WTC11 (cell line): Measurements from ENCODE around the gene FERMT3. TPM values are rescaled to one million over a fixed set of nuclear protein-coding genes. Genes with fewer than 3 reads are reported as not detected.
A peak's percentile ranks its signal among the peaks of the same experiment; 100 is the strongest.

Experiments used
- ATAC-seq: fragments of 200-7000 bp; cut with Tn5 transposase; 2 replicates; pipeline ENCODE4 v1.10.0; 2021; ENCODE audit warnings: mild to moderate bottlenecking, moderate library complexity
- CTCF ChIA-PET: fragments of 300-600 bp; sonication (Branson Sonifier 250); formaldehyde crosslinking; loops from one replicate; lab custom pipeline; 2021; ENCODE audit warnings: antibody characterized with exemption; lab: Charles Lee
- POLR2A ChIA-PET: fragments of 350-600 bp; sonication (Branson Sonifier 250); formaldehyde crosslinking; loops from one replicate; lab custom pipeline; 2021; ENCODE audit warnings: antibody characterized with exemption; lab: Charles Lee
- DNase-seq: peaks from one replicate; pipeline ENCODE4 v3.0.0; 2021; ENCODE audit warnings: low spot score
- H3K27ac Mint-ChIP-seq: 2 replicates; pipeline ENCODE4 v1.8.0; 2021; ENCODE audit warnings: mixed read lengths
- H3K27me3 Mint-ChIP-seq: 2 replicates; pipeline ENCODE4 v1.8.0; 2021; ENCODE audit warnings: low read depth, mild to moderate bottlenecking, moderate library complexity, mixed read lengths
- H3K36me3 Mint-ChIP-seq: 2 replicates; pipeline ENCODE4 v1.8.0; 2021; ENCODE audit warnings: mixed read lengths
- H3K4me1 Mint-ChIP-seq: 2 replicates; pipeline ENCODE4 v1.8.0; 2022; ENCODE audit warnings: mixed read lengths
- H3K4me3 Mint-ChIP-seq: 2 replicates; pipeline ENCODE4 v1.8.0; 2021; ENCODE audit warnings: mild to moderate bottlenecking, moderate library complexity, mixed read lengths
- H3K9me3 Mint-ChIP-seq: 2 replicates; pipeline ENCODE4 v1.8.0; 2021; ENCODE audit warnings: mixed read lengths
- E2F5 ChIP-seq: sonication (generic); formaldehyde crosslinking; IDR thresholded peaks from 2 replicates; pipeline ENCODE4 v1.8.1; 2022; ENCODE audit warnings: mild to moderate bottlenecking, moderate library complexity, missing genetic modification reagents
- ELF4 ChIP-seq: sonication (generic); formaldehyde crosslinking; IDR thresholded peaks from 2 replicates; pipeline ENCODE4 v1.8.1; 2022; ENCODE audit warnings: low read depth, mild to moderate bottlenecking, moderate library complexity, missing genetic modification reagents
- ESRRA ChIP-seq: sonication (generic); formaldehyde crosslinking; IDR thresholded peaks from 2 replicates; pipeline ENCODE4 v1.8.1; 2022; ENCODE audit warnings: mild to moderate bottlenecking, missing genetic modification reagents, borderline replicate concordance
- ETV6 ChIP-seq: sonication (generic); formaldehyde crosslinking; IDR thresholded peaks from 2 replicates; pipeline ENCODE4 v1.8.1; 2022; ENCODE audit warnings: mild to moderate bottlenecking, missing genetic modification reagents
- GRHL2 ChIP-seq: fragments of 250-450 bp; sonication (Bioruptor Pico); IDR thresholded peaks from 2 replicates; pipeline ENCODE4 v1.8.0; 2022; ENCODE audit warnings: mild to moderate bottlenecking, moderate library complexity; ENCODE audit not compliant: insufficient replicate concordance, severe bottlenecking
- GTF2I ChIP-seq: fragments of 250-450 bp; sonication (Bioruptor Pico); conservative IDR thresholded peaks from 2 replicates; pipeline ENCODE4 v1.4.0; 2021; ENCODE audit warnings: mild to moderate bottlenecking
- PRDM15 ChIP-seq: sonication (generic); formaldehyde crosslinking; IDR thresholded peaks from 2 replicates; pipeline ENCODE4 v1.8.0; 2022; ENCODE audit warnings: missing genetic modification reagents
- USF2 ChIP-seq: sonication (generic); formaldehyde crosslinking; IDR thresholded peaks from 2 replicates; pipeline ENCODE4 v1.8.1; 2023; ENCODE audit warnings: mild to moderate bottlenecking, missing genetic modification reagents, moderate library complexity
- ZNF423 ChIP-seq: fragments of 250-450 bp; sonication (Bioruptor Pico); IDR thresholded peaks from 2 replicates; pipeline ENCODE4 v2.1.2; 2022; ENCODE audit warnings: mild to moderate bottlenecking, moderate library complexity
- total RNA-seq: library from RNA; stranded (reverse); gene quantifications from 3 replicates; pipeline ENCODE4 v1.2.3, GENCODE V29; 2021
- TF ChIP-seq, protein P1 (sequence below): sonication (generic); formaldehyde crosslinking; IDR thresholded peaks from 2 replicates; pipeline ENCODE4 v1.8.0; 2022; ENCODE audit warnings: mild to moderate bottlenecking, missing genetic modification reagents

The FERMT3 gene
- total RNA-seq, 1 experiment from 2014 or later: 3.8 TPM

- Mint-ChIP-seq H3K27ac (no peak overlapping the region), H3K4me1 (peaks cover 28% of the 10 kb centered on the region), H3K36me3 (no peaks in the 10 kb centered on the region), H3K4me3 (peak overlapping the region; percentile 81), H3K27me3 (no peaks in the 10 kb centered on the region), H3K9me3 (no peaks in the 10 kb centered on the region)
- TF ChIP-seq, protein P1, sequence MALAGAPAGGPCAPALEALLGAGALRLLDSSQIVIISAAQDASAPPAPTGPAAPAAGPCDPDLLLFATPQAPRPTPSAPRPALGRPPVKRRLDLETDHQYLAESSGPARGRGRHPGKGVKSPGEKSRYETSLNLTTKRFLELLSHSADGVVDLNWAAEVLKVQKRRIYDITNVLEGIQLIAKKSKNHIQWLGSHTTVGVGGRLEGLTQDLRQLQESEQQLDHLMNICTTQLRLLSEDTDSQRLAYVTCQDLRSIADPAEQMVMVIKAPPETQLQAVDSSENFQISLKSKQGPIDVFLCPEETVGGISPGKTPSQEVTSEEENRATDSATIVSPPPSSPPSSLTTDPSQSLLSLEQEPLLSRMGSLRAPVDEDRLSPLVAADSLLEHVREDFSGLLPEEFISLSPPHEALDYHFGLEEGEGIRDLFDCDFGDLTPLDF: no peak
- TF ChIP-seq ELF4 (CRISPR knock-in tag) (no peak), ZNF423 (CRISPR knock-in tag) (no peak), PRDM15 (CRISPR knock-in tag) (no peak), ETV6 (no peak), E2F5 (CRISPR knock-in tag) (no peak)
- POLR2A ChIA-PET: interaction anchor here (0.9 to 1.9 kb wide), 7 partner anchors 20 to 309 kb away, joined by 3 to 13 read pairs (median 3); partner anchors contain the start of genes FERMT3, PLCB3, PPP1R14B and RCOR2
- no peak for DNase-seq
- CTCF ChIA-PET: interaction anchor here (0.6 to 3.8 kb wide), 18 partner anchors 9 to 130 kb away, joined by 3 to 27 read pairs (median 5); partner anchors contain the start of genes ESRRA, FERMT3, MACROD1 and PLCB3
- peak; percentile 3 for ATAC-seq
Measured at GRCh38 chr11:64226507-64227051, 20.1 kb downstream of the FERMT3 start.

GRCh38 chr11:64227405-64227956 lies 21.0 kb downstream of the FERMT3 start:
- DNase-seq (no peak), ATAC-seq (no peak)
- peak overlapping the region; percentile 81 for H3K4me3 Mint-ChIP-seq
- CTCF ChIA-PET: interaction anchor here (0.6 to 3.8 kb wide), 5 partner anchors 10 to 198 kb away, joined by 3 to 27 read pairs (median 15); partner anchors contain the start of gene FERMT3
- POLR2A ChIA-PET: interaction anchor here (1.4 to 1.9 kb wide), 3 partner anchors 16 to 73 kb away, joined by 3 to 5 read pairs (median 4); partner anchors contain the start of gene PPP1R14B
- H3K27me3 Mint-ChIP-seq: peaks cover 7% of the 10 kb centered on the region
- no peaks in the 10 kb centered on the region for H3K9me3 Mint-ChIP-seq
- TF ChIP-seq ESRRA (no peak), USF2 (CRISPR knock-in tag) (no peak), PRDM15 (CRISPR knock-in tag) (no peak), GTF2I (CRISPR knock-in tag) (no peak), GRHL2 (CRISPR knock-in tag) (no peak)
- peaks cover 34% of the 10 kb centered on the region for H3K4me1 Mint-ChIP-seq
- H3K27ac Mint-ChIP-seq: no peak overlapping the region
- no peaks in the 10 kb centered on the region for H3K36me3 Mint-ChIP-seq
